Cardiac muscle cell (in vitro differentiated cells and primary cell): Measurements from ENCODE around the gene KIF4A. TPM values are rescaled to one million over a fixed set of nuclear protein-coding genes. Genes with fewer than 3 reads are reported as not detected.
"Not testable (repeated sequence)": the region's sequence is repeated elsewhere in the genome, so short reads cannot be mapped to it uniquely, and the experiment has no call there.

Source experiments
- DNase-seq, 2 donors: peaks; one replicate each; pipeline versions ENCODE4 v3.0.0 to v3.0.0-alpha.2; 2010 to 2017; ENCODE audit warnings: low read depth in 1 of 2, low spot score in 1 of 2
- H3K27ac ChIP-seq: fragments of 200-600 bp; sonication (generic); 2 replicates; pipeline ENCODE4 v1.5.1; 2016
- H3K27me3 ChIP-seq: fragments of 200-600 bp; sonication (generic); 2 replicates; pipeline ENCODE4 v1.6.0; 2016; ENCODE audit warnings: control low read depth
- H3K36me3 ChIP-seq: fragments of 200-600 bp; sonication (generic); 2 replicates; pipeline ENCODE4 v1.5.1; 2016; ENCODE audit warnings: control low read depth
- H3K4me1 ChIP-seq: fragments of 200-600 bp; sonication (generic); 2 replicates; pipeline ENCODE4 v1.8.1; 2017; ENCODE audit warnings: low read depth, mild to moderate bottlenecking, mixed run types
- H3K4me3 ChIP-seq: fragments of 200-600 bp; sonication (generic); 2 replicates; pipeline ENCODE4 v1.5.1; 2016; ENCODE audit warnings: mild to moderate bottlenecking
- H3K9me3 ChIP-seq: fragments of 200-600 bp; sonication (generic); 2 replicates; pipeline ENCODE4 v1.5.1; 2017; ENCODE audit warnings: low read depth, mild to moderate bottlenecking, control low read depth
- polyA plus RNA-seq: library from polyadenylated mRNA; unstranded; fragments of >200 nt; fragmentation: Nextera tagmentation; extraction: Ambion mirVana; gene quantifications from 2 replicates; pipeline ENCODE4 v1.2.1, GENCODE V29; 2016
- total RNA-seq: library from RNA; depleted of rRNA; stranded (reverse); fragments of >200 nt; gene quantifications from 2 replicates; pipeline ENCODE4 v1.2.3, GENCODE V29; 2016
- TF ChIP-seq, protein P1 (sequence below): IDR thresholded peaks from 2 replicates; pipeline ENCODE4 v1.5.1; 2012; ENCODE audit warnings: low read depth, mild to moderate bottlenecking, low read length

Gene KIF4A
- total and polyA plus RNA-seq, 2 experiments from 2014 or later, result 4.7 to 25.1 TPM

DNA sequence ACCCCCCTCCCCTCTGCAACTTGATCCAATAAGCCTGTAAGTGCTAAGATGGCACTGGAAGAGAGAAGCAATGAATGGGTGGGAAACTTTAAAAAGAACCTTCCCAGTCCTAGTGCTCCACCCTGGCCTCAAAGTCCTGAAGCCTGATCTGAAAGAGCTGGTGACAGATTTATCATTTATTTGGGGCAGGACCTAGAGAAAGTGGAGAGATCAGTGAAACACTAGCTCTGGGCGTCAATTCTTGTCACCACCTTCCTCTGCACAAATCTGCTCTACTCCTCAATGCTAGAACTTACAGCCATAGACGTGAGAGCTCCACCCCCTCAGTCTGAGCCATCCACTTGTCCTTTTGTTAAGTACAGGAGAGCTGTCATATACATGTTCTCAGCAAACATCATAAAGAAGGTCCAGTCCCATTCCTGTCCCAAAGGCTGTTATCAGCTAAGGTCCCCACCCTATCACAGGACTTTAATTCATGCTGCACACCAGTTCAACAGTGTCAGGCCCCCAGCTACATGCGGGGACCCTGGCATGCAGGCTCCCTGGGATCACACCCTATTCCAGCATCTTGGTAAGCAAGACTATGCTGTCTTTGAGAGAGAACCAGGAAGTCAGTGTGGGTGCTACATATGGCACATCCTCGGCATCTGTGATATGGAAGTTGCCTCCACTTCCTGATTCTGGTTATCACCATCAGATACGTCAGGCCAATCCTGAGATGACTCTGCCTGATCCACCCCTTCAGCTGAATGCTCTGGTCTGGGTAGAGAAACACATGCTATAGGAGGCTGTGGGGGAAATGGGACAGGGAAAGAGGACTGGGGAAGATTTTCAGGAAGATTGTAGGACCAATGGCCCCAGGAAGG, 32.2 kb upstream of the KIF4A start:
- Histone ChIP-seq H3K4me1 (no peaks in the 10 kb centered on the region), H3K27ac (no peak overlapping the region), H3K9me3 (no peaks in the 10 kb centered on the region), H3K36me3 (no peaks in the 10 kb centered on the region), H3K4me3 (no peak overlapping the region), H3K27me3 (no peaks in the 10 kb centered on the region)
- no peak for DNase-seq
- TF ChIP-seq, protein P1, sequence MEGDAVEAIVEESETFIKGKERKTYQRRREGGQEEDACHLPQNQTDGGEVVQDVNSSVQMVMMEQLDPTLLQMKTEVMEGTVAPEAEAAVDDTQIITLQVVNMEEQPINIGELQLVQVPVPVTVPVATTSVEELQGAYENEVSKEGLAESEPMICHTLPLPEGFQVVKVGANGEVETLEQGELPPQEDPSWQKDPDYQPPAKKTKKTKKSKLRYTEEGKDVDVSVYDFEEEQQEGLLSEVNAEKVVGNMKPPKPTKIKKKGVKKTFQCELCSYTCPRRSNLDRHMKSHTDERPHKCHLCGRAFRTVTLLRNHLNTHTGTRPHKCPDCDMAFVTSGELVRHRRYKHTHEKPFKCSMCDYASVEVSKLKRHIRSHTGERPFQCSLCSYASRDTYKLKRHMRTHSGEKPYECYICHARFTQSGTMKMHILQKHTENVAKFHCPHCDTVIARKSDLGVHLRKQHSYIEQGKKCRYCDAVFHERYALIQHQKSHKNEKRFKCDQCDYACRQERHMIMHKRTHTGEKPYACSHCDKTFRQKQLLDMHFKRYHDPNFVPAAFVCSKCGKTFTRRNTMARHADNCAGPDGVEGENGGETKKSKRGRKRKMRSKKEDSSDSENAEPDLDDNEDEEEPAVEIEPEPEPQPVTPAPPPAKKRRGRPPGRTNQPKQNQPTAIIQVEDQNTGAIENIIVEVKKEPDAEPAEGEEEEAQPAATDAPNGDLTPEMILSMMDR, result no peak

- Histone ChIP-seq H3K27me3 (no peaks in the 10 kb centered on the region), H3K27ac (no peak within 1 kb of the TSS), H3K4me1 (no peaks in the 10 kb centered on the region), H3K36me3 (no peaks in the 10 kb centered on the region), H3K9me3 (no peaks in the 10 kb centered on the region), H3K4me3 (no peak within 1 kb of the TSS)
- TF ChIP-seq, protein P1, result no peak
- no peak for DNase-seq
Measured at GRCh38 chrX:70260104-70260503, 29.8 kb upstream of the KIF4A start, which contains the start of gene P2RY4. Gene P2RY4, minus strand, starts transcription at chrX:70260204. Its CDS starts 580 bp downstream, at chrX:70259624.

GRCh38 chrX:70262952-70263567, 26.8 kb upstream of the KIF4A start:
- Histone ChIP-seq H3K4me1 (no peaks in the 10 kb centered on the region), H3K36me3 (no peaks in the 10 kb centered on the region), H3K4me3 (no peak overlapping the region), H3K9me3 (no peaks in the 10 kb centered on the region), H3K27me3 (no peaks in the 10 kb centered on the region), H3K27ac (no peak overlapping the region)
- peak; percentile 48 to 62 for DNase-seq
- TF ChIP-seq, protein P1, result peak; percentile 66

DNA sequence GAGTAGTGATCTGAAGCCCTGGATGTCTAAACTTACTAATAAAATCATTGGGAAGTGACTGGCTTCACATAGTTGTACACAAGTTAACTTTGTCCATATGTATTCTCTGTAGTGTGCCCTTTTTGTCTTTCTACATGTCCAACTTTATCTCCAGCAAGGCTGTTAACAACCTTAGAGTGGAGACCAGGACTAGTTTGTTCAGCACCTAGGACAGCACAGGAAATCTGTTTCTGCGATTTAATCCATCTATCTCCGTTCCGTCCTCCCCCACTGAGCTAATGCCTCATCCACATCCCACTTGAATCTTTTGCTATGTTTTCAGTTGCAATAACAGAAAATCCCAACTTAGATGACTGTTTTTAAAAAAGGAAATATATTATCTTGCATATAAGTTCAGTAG, 25.1 kb upstream of the KIF4A start:
- H3K4me1 ChIP-seq, result no peaks in the 10 kb centered on the region
- no peaks in the 10 kb centered on the region for H3K9me3 ChIP-seq
- TF ChIP-seq, protein P1, result no peak
- no peak overlapping the region for H3K4me3 ChIP-seq
- no peaks in the 10 kb centered on the region for H3K36me3 ChIP-seq
- DNase-seq, result peak; percentile 9 to 12
- H3K27ac ChIP-seq, result no peak overlapping the region
- no peaks in the 10 kb centered on the region for H3K27me3 ChIP-seq

DNA sequence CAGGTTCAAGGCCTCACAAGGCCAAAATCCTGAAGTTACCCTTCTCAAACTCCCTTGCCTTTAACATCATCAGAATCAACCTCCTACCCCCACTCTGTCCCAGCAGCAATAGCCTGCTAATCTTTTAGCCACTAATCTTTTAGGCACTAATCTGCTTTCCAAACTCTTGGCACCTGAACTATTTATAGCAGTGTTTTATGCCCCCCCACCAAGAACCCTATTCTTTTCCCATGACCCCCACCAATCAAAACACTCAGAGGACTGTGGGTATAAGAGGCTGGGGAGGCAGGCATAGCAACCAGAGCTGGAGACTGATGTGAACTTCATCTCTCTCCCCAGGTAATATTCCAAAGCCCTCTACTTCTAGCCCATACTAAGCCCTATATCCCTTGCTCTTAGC, 21.9 kb upstream of the KIF4A start, which contains the start of gene ARR3:
ARR3 (plus strand) TSS at position 301 of the 400 bp plus-strand sequence. CDS start 1,052 bp downstream, outside the sequence.
- no peak for DNase-seq
- no peaks in the 10 kb centered on the region for H3K27me3 ChIP-seq
- no peak within 1 kb of the TSS for H3K4me3 ChIP-seq
- TF ChIP-seq, protein P1, result no peak
- H3K9me3 ChIP-seq, result no peaks in the 10 kb centered on the region
- no peak within 1 kb of the TSS for H3K27ac ChIP-seq
- H3K36me3 ChIP-seq, result no peaks in the 10 kb centered on the region
- H3K4me1 ChIP-seq, result no peaks in the 10 kb centered on the region

- H3K9me3 ChIP-seq, H3K36me3 ChIP-seq, H3K27me3 ChIP-seq, H3K4me1 ChIP-seq, H3K27ac ChIP-seq, H3K4me3 ChIP-seq, DNase-seq: not testable (repeated sequence)
Measured at GRCh38 chrX:70274029-70274428, 15.9 kb upstream of the KIF4A start.
